ENCODE measurements around the gene DMC1. TPM values are rescaled to one million over a fixed set of nuclear protein-coding genes. Genes with fewer than 3 reads are reported as not detected.

Gene DMC1
- total and polyA plus RNA-seq, 2 of the 13 experiments (the other 11 are each of a cell fraction or from before 2014, with no cell fraction given): 0.82 TPM; not detected in 1

DNA sequence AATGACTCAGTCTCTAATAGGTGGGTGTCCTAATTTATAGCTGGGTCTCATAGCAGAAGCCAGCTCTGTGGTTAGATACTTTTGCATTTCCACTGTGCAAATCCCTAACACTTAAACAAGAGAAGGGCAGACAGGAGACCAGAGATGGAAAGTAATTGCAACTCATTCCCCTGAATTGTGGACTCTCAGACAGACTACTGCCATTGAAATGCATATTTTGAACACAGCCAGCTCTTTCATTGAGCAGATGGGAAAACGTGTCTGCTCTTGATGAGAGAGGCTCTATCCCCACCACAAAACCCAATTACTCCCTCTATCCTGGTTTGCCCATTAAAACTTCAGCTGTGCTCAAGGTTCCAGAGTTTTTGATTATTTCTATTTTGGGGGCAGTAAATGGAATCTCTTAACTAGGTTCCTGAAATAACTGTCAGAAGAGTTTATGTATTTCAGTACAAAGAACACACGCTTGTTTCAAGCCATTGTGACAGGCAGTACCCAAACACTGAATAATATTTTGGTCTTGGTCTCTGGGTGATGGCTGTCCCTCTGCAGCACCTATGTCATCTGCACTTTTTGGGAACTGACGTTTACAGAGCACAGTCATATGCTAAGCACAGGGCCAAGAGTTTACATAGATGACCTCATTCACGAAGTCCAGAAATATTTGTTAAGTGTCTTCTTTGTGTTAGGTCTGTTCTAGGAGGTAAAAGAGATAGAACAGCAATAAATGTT lies 44.5 kb upstream of the DMC1 start:
- no peaks in the 10 kb centered on the region for H3K36me3 ChIP-seq (replicated peaks in 1 of 2; ENCODE audit: control insufficient read depth in 1 of 2, insufficient read depth in 2 of 2, low read length in 2 of 2)
- no peaks in the 10 kb centered on the region; the same call in 1 of the 2 replicates for H4K20me1 ChIP-seq (ENCODE audit: insufficient read depth, low read length)
- DNase-seq (ENCODE audit: low spot score) (peak; percentile 32), ATAC-seq (no peak; the same call in 2 of the 3 replicates), FAIRE-seq (no peak)
- TF ChIP-seq ZNF205 (CRISPR knock-in tag; IDR thresholded peaks at IDR 0.05) (peak; percentile 91), FOSL2 (CRISPR knock-in tag; IDR thresholded peaks at IDR 0.05) (0 out of 2 replicates have a peak, but pooled peaks have one; percentile 7), FOXA1 (IDR thresholded peaks at IDR 0.05) (no peak), FOXA1 (CRISPR knock-in tag; IDR thresholded peaks at IDR 0.05) (peak; percentile 25; the same call in 1 of the 2 replicates), ATF7 (IDR thresholded peaks at IDR 0.05) (peak; percentile 47; the same call in 1 of the 2 replicates), ATF7 (CRISPR knock-in tag; IDR thresholded peaks at IDR 0.05) (no peak)
- TF ChIP-seq, protein P1, sequence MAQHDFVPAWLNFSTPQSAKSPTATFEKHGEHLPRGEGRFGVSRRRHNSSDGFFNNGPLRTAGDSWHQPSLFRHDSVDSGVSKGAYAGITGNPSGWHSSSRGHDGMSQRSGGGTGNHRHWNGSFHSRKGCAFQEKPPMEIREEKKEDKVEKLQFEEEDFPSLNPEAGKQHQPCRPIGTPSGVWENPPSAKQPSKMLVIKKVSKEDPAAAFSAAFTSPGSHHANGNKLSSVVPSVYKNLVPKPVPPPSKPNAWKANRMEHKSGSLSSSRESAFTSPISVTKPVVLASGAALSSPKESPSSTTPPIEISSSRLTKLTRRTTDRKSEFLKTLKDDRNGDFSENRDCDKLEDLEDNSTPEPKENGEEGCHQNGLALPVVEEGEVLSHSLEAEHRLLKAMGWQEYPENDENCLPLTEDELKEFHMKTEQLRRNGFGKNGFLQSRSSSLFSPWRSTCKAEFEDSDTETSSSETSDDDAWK (CRISPR knock-in tag; IDR thresholded peaks at IDR 0.05): no peak
- TF ChIP-seq, protein P2, sequence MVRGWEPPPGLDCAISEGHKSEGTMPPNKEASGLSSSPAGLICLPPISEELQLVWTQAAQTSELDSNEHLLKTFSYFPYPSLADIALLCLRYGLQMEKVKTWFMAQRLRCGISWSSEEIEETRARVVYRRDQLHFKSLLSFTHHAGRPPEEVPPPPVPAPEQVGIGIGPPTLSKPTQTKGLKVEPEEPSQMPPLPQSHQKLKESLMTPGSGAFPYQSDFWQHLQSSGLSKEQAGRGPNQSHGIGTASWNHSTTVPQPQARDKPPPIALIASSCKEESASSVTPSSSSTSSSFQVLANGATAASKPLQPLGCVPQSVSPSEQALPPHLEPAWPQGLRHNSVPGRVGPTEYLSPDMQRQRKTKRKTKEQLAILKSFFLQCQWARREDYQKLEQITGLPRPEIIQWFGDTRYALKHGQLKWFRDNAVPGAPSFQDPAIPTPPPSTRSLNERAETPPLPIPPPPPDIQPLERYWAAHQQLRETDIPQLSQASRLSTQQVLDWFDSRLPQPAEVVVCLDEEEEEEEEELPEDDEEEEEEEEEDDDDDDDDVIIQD (CRISPR knock-in tag; IDR thresholded peaks at IDR 0.05; ENCODE audit: low read depth): 0 out of 2 replicates have a peak, but pooled peaks have one; percentile 39
- TF ChIP-seq, protein P3, sequence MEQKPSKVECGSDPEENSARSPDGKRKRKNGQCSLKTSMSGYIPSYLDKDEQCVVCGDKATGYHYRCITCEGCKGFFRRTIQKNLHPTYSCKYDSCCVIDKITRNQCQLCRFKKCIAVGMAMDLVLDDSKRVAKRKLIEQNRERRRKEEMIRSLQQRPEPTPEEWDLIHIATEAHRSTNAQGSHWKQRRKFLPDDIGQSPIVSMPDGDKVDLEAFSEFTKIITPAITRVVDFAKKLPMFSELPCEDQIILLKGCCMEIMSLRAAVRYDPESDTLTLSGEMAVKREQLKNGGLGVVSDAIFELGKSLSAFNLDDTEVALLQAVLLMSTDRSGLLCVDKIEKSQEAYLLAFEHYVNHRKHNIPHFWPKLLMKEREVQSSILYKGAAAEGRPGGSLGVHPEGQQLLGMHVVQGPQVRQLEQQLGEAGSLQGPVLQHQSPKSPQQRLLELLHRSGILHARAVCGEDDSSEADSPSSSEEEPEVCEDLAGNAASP (CRISPR knock-in tag; IDR thresholded peaks at IDR 0.05; ENCODE audit: borderline replicate concordance): no peak
- TF ChIP-seq, protein P4, sequence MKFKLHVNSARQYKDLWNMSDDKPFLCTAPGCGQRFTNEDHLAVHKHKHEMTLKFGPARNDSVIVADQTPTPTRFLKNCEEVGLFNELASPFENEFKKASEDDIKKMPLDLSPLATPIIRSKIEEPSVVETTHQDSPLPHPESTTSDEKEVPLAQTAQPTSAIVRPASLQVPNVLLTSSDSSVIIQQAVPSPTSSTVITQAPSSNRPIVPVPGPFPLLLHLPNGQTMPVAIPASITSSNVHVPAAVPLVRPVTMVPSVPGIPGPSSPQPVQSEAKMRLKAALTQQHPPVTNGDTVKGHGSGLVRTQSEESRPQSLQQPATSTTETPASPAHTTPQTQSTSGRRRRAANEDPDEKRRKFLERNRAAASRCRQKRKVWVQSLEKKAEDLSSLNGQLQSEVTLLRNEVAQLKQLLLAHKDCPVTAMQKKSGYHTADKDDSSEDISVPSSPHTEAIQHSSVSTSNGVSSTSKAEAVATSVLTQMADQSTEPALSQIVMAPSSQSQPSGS (CRISPR knock-in tag; IDR thresholded peaks at IDR 0.05): 0 out of 2 replicates have a peak, but pooled peaks have one; percentile 35
- H3K4me1 ChIP-seq (ENCODE audit: insufficient read depth, low read length): peaks cover 12% of the 10 kb centered on the region
- in situ Hi-C loops (cut with HindIII; ENCODE audit: extremely low pct_ligation_motif_present, low pct_unique_long_range_greater_than_20kb) (no loop called here), intact Hi-C loops (cut with micrococcal nuclease; ENCODE audit: unreplicated experiment) (no loop called here)
- no peaks in the 10 kb centered on the region for H3K9me3 ChIP-seq (ENCODE audit: low read length)
- WGBS (ENCODE audit: low lambda C conversion rate): 42% methylated on average over 4 of the region's 4 CpGs
- no peaks in the 10 kb centered on the region for H3K27me3 ChIP-seq (ENCODE audit: control insufficient read depth in 1 of 2, insufficient read depth in 2 of 2, low read length in 2 of 2)
- ChIA-PET CTCF (ENCODE audit: low intra/inter-chr PET ratio, low total read pairs) (no interaction called here), POLR2A (no interaction called here)
- no peaks in the 10 kb centered on the region for H3K79me2 ChIP-seq (ENCODE audit: insufficient read depth, low read length)
- no peak overlapping the region for H3K4me3 ChIP-seq (replicated peaks in 1 of 3; ENCODE audit: insufficient read depth in 1 of 3, low read depth in 2 of 3, low read length in 3 of 3)
- no peak overlapping the region for H3K27ac ChIP-seq (ENCODE audit: extremely low read length, insufficient read depth, low read length)
- BruUV-seq (replicated peaks): no TSS peak
- H3K9ac ChIP-seq (ENCODE audit: insufficient read depth, low read depth, low read length): no peak overlapping the region
- no peak overlapping the region for H3K4me2 ChIP-seq (ENCODE audit: low read depth, low read length)
- no peak overlapping the region for H2AFZ ChIP-seq (ENCODE audit: low read length)
